ENCODE results near the gene FAM20A.

GRCh38 chr17:68539548-68540467 lies 61.4 kb downstream of the FAM20A start:
- TF ChIP-seq POLR2AphosphoS5 (IDR thresholded peaks at IDR 0.05; ENCODE audit: borderline replicate concordance, low read depth, low read length) = no peak
- no peak for TF ChIP-seq EZH2 (IDR thresholded peaks at IDR 0.05)
- no peak for TF ChIP-seq FOXP2 (optimal IDR thresholded peaks at IDR 0.05; ENCODE audit: control extremely low read depth, extremely low read length, insufficient read depth)
